ENCODE data around the gene MORN1. TPM values are rescaled to one million over a fixed set of nuclear protein-coding genes. Genes with fewer than 3 reads are reported as not detected.

The MORN1 gene
- total RNA-seq, 1 donor from 2014 or later: 12.1 TPM

DNA sequence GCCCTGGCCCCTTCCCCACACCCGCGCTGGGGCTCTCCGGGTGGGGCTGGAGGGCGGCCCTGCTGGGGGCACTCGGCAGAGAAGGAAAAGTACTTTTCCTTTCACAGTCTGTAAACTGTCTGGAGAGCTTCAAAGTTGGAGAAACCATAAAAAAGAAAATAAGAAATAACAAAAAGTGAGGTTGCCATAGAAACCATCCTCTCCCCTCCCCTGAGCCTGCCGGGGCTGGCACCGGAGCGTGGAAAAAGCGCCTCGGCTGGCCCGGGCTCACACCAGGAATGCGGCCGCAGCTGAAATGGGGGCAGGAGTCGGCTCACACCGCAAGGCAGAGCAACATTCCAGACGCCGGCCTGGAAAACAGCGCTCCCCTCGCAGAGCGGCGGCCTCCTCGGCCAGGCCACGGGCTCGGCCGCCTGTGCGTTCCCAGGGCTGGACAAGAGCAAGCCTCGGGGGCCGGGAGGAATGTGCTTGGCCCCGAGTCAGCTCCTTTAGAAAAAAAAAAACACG is 69.2 kb downstream of the MORN1 start:
- DNase-seq (ENCODE audit: low spot score): no peak
- H3K4me1 Mint-ChIP-seq (ENCODE audit: unreplicated experiment): no peaks in the 10 kb centered on the region
- H3K27me3 Mint-ChIP-seq (ENCODE audit: unreplicated experiment): peaks cover 9% of the 10 kb centered on the region
- H3K27ac Mint-ChIP-seq (ENCODE audit: unreplicated experiment): no peak overlapping the region
- no peak overlapping the region for H3K4me3 Mint-ChIP-seq (ENCODE audit: unreplicated experiment)
- TF ChIP-seq, protein P1, sequence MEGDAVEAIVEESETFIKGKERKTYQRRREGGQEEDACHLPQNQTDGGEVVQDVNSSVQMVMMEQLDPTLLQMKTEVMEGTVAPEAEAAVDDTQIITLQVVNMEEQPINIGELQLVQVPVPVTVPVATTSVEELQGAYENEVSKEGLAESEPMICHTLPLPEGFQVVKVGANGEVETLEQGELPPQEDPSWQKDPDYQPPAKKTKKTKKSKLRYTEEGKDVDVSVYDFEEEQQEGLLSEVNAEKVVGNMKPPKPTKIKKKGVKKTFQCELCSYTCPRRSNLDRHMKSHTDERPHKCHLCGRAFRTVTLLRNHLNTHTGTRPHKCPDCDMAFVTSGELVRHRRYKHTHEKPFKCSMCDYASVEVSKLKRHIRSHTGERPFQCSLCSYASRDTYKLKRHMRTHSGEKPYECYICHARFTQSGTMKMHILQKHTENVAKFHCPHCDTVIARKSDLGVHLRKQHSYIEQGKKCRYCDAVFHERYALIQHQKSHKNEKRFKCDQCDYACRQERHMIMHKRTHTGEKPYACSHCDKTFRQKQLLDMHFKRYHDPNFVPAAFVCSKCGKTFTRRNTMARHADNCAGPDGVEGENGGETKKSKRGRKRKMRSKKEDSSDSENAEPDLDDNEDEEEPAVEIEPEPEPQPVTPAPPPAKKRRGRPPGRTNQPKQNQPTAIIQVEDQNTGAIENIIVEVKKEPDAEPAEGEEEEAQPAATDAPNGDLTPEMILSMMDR (IDR thresholded peaks at IDR 0.05; ENCODE audit: unreplicated experiment): no peak
- H3K36me3 Mint-ChIP-seq (ENCODE audit: low read depth, unreplicated experiment): peaks cover 2% of the 10 kb centered on the region
- H3K9me3 Mint-ChIP-seq (ENCODE audit: unreplicated experiment): peaks cover 6% of the 10 kb centered on the region

DNA sequence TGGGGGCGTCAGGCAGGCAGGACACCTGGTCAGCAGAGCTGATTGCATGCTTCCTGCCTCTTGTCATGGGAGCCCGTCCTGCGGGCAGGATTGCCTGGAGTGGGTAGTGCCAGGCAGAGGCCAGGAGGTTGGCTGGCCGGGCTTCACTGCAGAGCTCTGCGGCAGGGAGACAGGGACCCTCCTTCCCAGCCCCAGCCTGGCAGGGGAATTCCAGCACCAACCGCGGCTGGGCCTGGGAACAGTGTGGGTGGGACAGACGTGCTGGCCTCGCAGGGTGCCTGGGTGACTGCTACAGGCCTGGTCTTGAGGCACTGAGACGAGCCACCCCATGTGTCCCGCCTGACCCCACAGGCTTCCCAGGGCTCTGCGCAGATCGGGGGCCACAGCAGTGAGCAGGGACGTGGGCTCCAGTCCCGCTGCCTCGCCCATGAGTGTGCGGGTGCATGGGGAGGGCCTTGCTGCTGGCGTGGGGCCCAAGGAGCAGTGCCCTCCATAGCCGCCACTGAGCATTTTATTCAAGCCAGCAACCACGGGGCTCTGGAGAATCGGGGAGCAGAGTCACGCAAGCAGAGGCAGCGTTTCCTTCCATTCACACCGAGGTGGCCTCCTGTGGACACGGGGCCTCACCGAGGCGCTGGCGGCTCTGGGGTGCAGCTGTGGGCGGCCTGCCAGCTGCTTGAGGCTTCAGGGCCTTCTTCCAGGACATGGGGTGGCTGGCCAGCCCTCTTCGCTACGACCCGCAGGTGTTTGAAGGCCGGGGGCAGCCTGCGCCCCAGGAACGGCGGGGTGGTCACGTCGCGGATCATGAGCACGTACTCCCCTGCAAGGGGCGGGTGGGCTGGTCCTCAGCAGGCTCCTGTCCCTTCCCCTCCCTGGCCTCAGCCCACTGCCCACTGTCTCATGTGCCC is 70.3 kb downstream of the MORN1 start:
- no peak for DNase-seq (ENCODE audit: low spot score)
- H3K4me1 Mint-ChIP-seq (ENCODE audit: unreplicated experiment): no peaks in the 10 kb centered on the region
- H3K27ac Mint-ChIP-seq (ENCODE audit: unreplicated experiment): no peak overlapping the region
- peaks cover 4% of the 10 kb centered on the region for H3K9me3 Mint-ChIP-seq (ENCODE audit: unreplicated experiment)
- H3K4me3 Mint-ChIP-seq (ENCODE audit: unreplicated experiment): no peak overlapping the region
- TF ChIP-seq, protein P1 (IDR thresholded peaks at IDR 0.05; ENCODE audit: unreplicated experiment): no peak
- H3K36me3 Mint-ChIP-seq (ENCODE audit: low read depth, unreplicated experiment): no peaks in the 10 kb centered on the region
- H3K27me3 Mint-ChIP-seq (ENCODE audit: unreplicated experiment): peaks cover 5% of the 10 kb centered on the region

DNA sequence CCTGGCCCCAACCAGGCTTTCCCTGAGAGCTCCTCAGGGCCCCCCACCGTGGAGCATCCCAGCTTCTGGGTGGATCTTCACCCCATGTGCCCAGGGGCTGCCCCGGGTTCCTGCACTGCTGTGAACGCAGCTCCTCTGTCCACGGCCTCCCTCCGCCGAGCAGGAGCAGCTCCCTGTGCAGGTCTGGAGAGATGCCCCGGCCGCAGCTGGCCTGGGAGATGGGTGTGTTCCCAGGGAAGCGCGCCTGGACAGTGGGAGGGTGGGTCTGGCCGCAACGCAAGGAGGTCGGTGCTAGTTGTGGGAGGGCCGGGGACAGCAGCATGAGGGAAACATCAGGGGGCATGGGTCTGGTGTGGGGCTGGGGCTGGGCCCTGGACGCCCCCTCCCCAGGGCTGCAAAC is 71.3 kb downstream of the MORN1 start:
- Mint-ChIP-seq H3K4me1 (ENCODE audit: unreplicated experiment) (no peaks in the 10 kb centered on the region), H3K36me3 (ENCODE audit: low read depth, unreplicated experiment) (no peaks in the 10 kb centered on the region), H3K27ac (ENCODE audit: unreplicated experiment) (no peak overlapping the region), H3K4me3 (ENCODE audit: unreplicated experiment) (no peak overlapping the region), H3K27me3 (ENCODE audit: unreplicated experiment) (peaks cover 3% of the 10 kb centered on the region), H3K9me3 (ENCODE audit: unreplicated experiment) (peaks cover under 1% of the 10 kb centered on the region)
- TF ChIP-seq, protein P1 (IDR thresholded peaks at IDR 0.05; ENCODE audit: unreplicated experiment): no peak
- DNase-seq (ENCODE audit: low spot score): no peak

DNA sequence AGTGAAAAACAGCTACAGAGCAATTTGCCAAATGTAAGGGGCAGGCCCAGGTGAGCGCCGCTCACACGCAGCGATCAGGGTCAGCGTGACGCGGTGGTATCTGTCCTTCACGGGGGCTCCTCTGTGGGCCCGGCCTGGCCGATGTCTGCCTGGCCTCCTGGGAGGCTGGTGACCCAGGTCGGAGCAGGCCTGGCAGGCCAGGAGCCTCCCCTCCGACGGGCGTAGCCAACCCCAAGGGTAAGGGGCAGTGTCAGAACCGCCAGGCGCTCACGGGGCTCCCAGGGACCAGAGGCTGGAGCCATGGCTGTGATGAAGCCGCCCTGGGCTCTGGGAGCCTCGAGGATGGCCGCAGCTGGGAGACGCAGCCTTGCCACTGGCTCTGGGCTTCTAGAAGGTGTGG is 72.1 kb downstream of the MORN1 start:
- TF ChIP-seq, protein P1 (IDR thresholded peaks at IDR 0.05; ENCODE audit: unreplicated experiment): no peak
- DNase-seq (ENCODE audit: low spot score): no peak
- no peak overlapping the region for H3K27ac Mint-ChIP-seq (ENCODE audit: unreplicated experiment)
- H3K9me3 Mint-ChIP-seq (ENCODE audit: unreplicated experiment): no peaks in the 10 kb centered on the region
- no peaks in the 10 kb centered on the region for H3K36me3 Mint-ChIP-seq (ENCODE audit: low read depth, unreplicated experiment)
- no peaks in the 10 kb centered on the region for H3K4me1 Mint-ChIP-seq (ENCODE audit: unreplicated experiment)
- H3K4me3 Mint-ChIP-seq (ENCODE audit: unreplicated experiment): no peak overlapping the region
- peaks cover 3% of the 10 kb centered on the region for H3K27me3 Mint-ChIP-seq (ENCODE audit: unreplicated experiment)

All from endothelial cell (in vitro differentiated cells).